Measurements from ENCODE around the gene PGBD5.

The PGBD5 gene

DNA sequence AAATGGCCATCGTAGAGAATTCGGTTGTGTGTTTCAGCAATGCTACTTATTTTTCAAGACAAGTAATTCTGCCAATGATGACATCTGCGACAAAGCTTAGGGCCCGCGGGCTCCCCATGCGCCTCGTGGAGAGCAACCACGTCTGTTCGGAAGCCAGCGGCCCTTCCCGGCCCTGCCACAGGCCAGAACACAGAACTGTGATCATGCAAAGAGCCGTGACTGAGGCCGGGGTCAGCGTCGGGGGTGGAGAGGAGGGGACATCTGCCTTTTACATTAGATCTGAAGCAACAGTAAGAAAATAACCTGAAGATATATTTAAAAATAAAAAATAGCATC is 103.7 kb downstream of the PGBD5 start:
- H3K36me3 ChIP-seq: no peaks in the 10 kb centered on the region
- H3K27ac ChIP-seq: no peak overlapping the region
- H3K27me3 ChIP-seq: no peaks in the 10 kb centered on the region
- TF ChIP-seq CTCF (IDR thresholded peaks at IDR 0.05): no peak
- no peaks in the 10 kb centered on the region for H3K4me1 ChIP-seq
- no peak overlapping the region for H3K4me3 ChIP-seq
- intact Hi-C loops (cut with DNase I; ENCODE audit: low total_unique reads): no loop called here
- no peak for DNase-seq
- no peaks in the 10 kb centered on the region for H3K9me3 ChIP-seq

- no peak for TF ChIP-seq CTCF (IDR thresholded peaks at IDR 0.05)
- Histone ChIP-seq H3K36me3 (no peaks in the 10 kb centered on the region), H3K4me3 (no peak overlapping the region), H3K27me3 (no peaks in the 10 kb centered on the region), H3K4me1 (no peaks in the 10 kb centered on the region), H3K9me3 (no peaks in the 10 kb centered on the region), H3K27ac (no peak overlapping the region)
- intact Hi-C loops (cut with DNase I; ENCODE audit: low total_unique reads): no loop called here
- no peak for DNase-seq
Measured at GRCh38 chr1:230321741-230322420, 104.3 kb downstream of the PGBD5 start.

DNA sequence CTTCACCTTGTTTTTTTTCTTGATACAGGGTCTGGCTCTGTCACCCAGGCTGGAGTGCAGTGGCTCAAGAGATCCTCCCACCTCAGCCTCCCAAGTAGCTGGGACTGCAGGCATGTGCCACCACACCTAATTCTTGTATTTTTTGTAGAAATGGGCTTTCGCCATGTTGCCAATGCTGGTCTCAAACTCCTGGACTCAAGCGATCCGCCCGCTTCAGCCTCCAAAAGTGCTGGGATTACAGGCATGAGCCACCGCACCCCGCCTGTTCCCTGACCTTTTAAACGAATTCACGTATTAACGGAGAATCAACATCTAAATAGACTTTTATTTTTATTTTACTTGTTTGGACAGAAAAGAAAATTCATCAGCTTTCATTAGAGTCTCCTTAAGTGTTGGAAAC is 104.8 kb downstream of the PGBD5 start:
- Histone ChIP-seq H3K4me3 (no peak overlapping the region), H3K9me3 (no peaks in the 10 kb centered on the region), H3K36me3 (no peaks in the 10 kb centered on the region), H3K4me1 (no peaks in the 10 kb centered on the region), H3K27me3 (no peaks in the 10 kb centered on the region), H3K27ac (no peak overlapping the region)
- intact Hi-C loops (cut with DNase I; ENCODE audit: low total_unique reads): no loop called here
- no peak for DNase-seq
- no peak for TF ChIP-seq CTCF (IDR thresholded peaks at IDR 0.05)

- Histone ChIP-seq H3K36me3 (no peaks in the 10 kb centered on the region), H3K9me3 (no peaks in the 10 kb centered on the region), H3K4me3 (no peak overlapping the region), H3K4me1 (no peaks in the 10 kb centered on the region), H3K27me3 (no peaks in the 10 kb centered on the region), H3K27ac (no peak overlapping the region)
- no peak for DNase-seq
- no peak for TF ChIP-seq CTCF (IDR thresholded peaks at IDR 0.05)
- intact Hi-C loops (cut with DNase I; ENCODE audit: low total_unique reads): no loop called here
Measured at GRCh38 chr1:230320804-230321203, 105.3 kb downstream of the PGBD5 start.

GRCh38 chr1:230319014-230319747 is 107.0 kb downstream of the PGBD5 start:
- no peak overlapping the region for H3K27ac ChIP-seq
- H3K27me3 ChIP-seq: no peaks in the 10 kb centered on the region
- no peak overlapping the region for H3K4me3 ChIP-seq
- no peaks in the 10 kb centered on the region for H3K9me3 ChIP-seq
- TF ChIP-seq CTCF (IDR thresholded peaks at IDR 0.05): no peak
- DNase-seq: no peak
- H3K36me3 ChIP-seq: no peaks in the 10 kb centered on the region
- intact Hi-C loops (cut with DNase I; ENCODE audit: low total_unique reads): no loop called here
- H3K4me1 ChIP-seq: no peaks in the 10 kb centered on the region
